HEK293 (cell line): ENCODE measurements around the gene ALPG.

Experiments
- CTCF ChIA-PET: fragments of 350-600 bp; formaldehyde crosslinking; extraction: SDS; loops from one replicate; lab custom pipeline; 2021; ENCODE audit warnings: antibody characterized with exemption; lab: Yijun Ruan, JAX
- POLR2A ChIA-PET: fragments of 300-600 bp; formaldehyde crosslinking; extraction: SDS; loops from one replicate; lab custom pipeline; 2020; ENCODE audit warnings: antibody characterized with exemption, inconsistent platforms; lab: Yijun Ruan, JAX
- H3K27ac ChIP-seq: fragments of 200-500 bp; sonication (Bioruptor generic); 2 replicates; pipeline ENCODE4 v1.5.1; 2014; ENCODE audit warnings: low read depth, low read length, control low read depth, inconsistent platforms; ENCODE audit errors: extremely low read depth
- H3K36me3 ChIP-seq, 2 experiments: fragments of 200-500 bp in 1 of 2; sonication (Bioruptor generic) in 1 of 2; 1 replicate in 1 of 2; 2 replicates in 1 of 2; pipeline ENCODE4 v1.5.1; 2014 to 2017; ENCODE audit warnings: inconsistent platforms in 2 of 2, low read length in 2 of 2; ENCODE audit not compliant: control insufficient read depth in 2 of 2, insufficient read depth in 1 of 2
- H3K4me1 ChIP-seq: fragments of 200-500 bp; sonication (Bioruptor generic); 2 replicates; pipeline ENCODE4 v1.5.1; 2014; ENCODE audit warnings: mild to moderate bottlenecking, low read length, inconsistent platforms; ENCODE audit not compliant: control insufficient read depth, insufficient read depth
- H3K4me3 ChIP-seq: 2 replicates; pipeline ENCODE4 v1.5.1; 2011; ENCODE audit warnings: low read depth, mild to moderate bottlenecking, control low read depth, low read length, moderate library complexity
- H3K9me3 ChIP-seq: fragments of 200-500 bp; sonication (Bioruptor generic); 2 replicates; pipeline ENCODE4 v1.5.1; 2014; ENCODE audit warnings: low read depth, low read length, inconsistent platforms; ENCODE audit not compliant: control insufficient read depth, insufficient read depth
- BCL11B ChIP-seq: fragments of 450-650 bp; formaldehyde crosslinking; IDR thresholded peaks from 2 replicates; pipeline ENCODE4 v1.5.1; 2016; ENCODE audit warnings: low read depth, missing biosample characterization, missing genetic modification characterization
- CTCF ChIP-seq: fragments of 450-650 bp; formaldehyde crosslinking; IDR thresholded peaks from 2 replicates; pipeline ENCODE4 v1.5.1; 2016; ENCODE audit warnings: missing biosample characterization, missing genetic modification characterization
- GLIS1 ChIP-seq: fragments of 450-650 bp; formaldehyde crosslinking; IDR thresholded peaks from 2 replicates; pipeline ENCODE4 v1.5.1; 2016; ENCODE audit warnings: missing biosample characterization, missing genetic modification characterization
- HIC1 ChIP-seq: fragments of 450-650 bp; formaldehyde crosslinking; IDR thresholded peaks from 2 replicates; pipeline ENCODE4 v1.5.1; 2016; ENCODE audit warnings: missing biosample characterization, missing genetic modification characterization
- PRDM10 ChIP-seq: fragments of 450-650 bp; formaldehyde crosslinking; IDR thresholded peaks from 2 replicates; pipeline ENCODE4 v1.5.1; 2016; ENCODE audit warnings: missing biosample characterization, missing genetic modification characterization
- SCRT2 ChIP-seq: fragments of 450-650 bp; formaldehyde crosslinking; IDR thresholded peaks from 2 replicates; pipeline ENCODE4 v1.5.1; 2016; ENCODE audit warnings: missing biosample characterization, missing genetic modification characterization
- SP2 ChIP-seq: fragments of 450-650 bp; formaldehyde crosslinking; IDR thresholded peaks from 2 replicates; pipeline ENCODE4 v1.5.1; 2016; ENCODE audit warnings: missing biosample characterization, missing genetic modification characterization
- TSHZ1 ChIP-seq: fragments of 450-650 bp; formaldehyde crosslinking; IDR thresholded peaks from 2 replicates; pipeline ENCODE4 v1.5.1; 2016; ENCODE audit warnings: missing biosample characterization, missing genetic modification characterization, borderline replicate concordance
- ZNF112 ChIP-seq: fragments of 450-650 bp; formaldehyde crosslinking; IDR thresholded peaks from 2 replicates; pipeline ENCODE4 v1.5.0; 2017; ENCODE audit warnings: missing biosample characterization, missing genetic modification characterization
- ZNF148 ChIP-seq: fragments of 450-650 bp; formaldehyde crosslinking; IDR thresholded peaks from 2 replicates; pipeline ENCODE4 v1.5.0; 2017; ENCODE audit warnings: missing biosample characterization, missing genetic modification characterization, borderline replicate concordance
- ZNF426 ChIP-seq: fragments of 450-650 bp; formaldehyde crosslinking; IDR thresholded peaks from 2 replicates; pipeline ENCODE4 v1.5.1; 2017; ENCODE audit warnings: missing biosample characterization, missing genetic modification characterization, mild to moderate bottlenecking, inconsistent platforms, moderate library complexity
- ZNF514 ChIP-seq: fragments of 450-650 bp; formaldehyde crosslinking; IDR thresholded peaks from 2 replicates; pipeline ENCODE4 v1.5.1; 2016; ENCODE audit warnings: missing biosample characterization, missing genetic modification characterization
- ZNF558 ChIP-seq: fragments of 450-650 bp; formaldehyde crosslinking; IDR thresholded peaks from 2 replicates; pipeline ENCODE4 v1.5.1; 2016; ENCODE audit warnings: missing biosample characterization, missing genetic modification characterization
- ZNF658 ChIP-seq: fragments of 450-650 bp; formaldehyde crosslinking; IDR thresholded peaks from 2 replicates; pipeline ENCODE4; 2016; ENCODE audit warnings: missing biosample characterization, missing genetic modification characterization
- ZNF747 ChIP-seq: fragments of 450-650 bp; formaldehyde crosslinking; IDR thresholded peaks from 2 replicates; pipeline ENCODE4 v1.5.1; 2016; ENCODE audit warnings: missing biosample characterization, missing genetic modification characterization
- ZNF776 ChIP-seq: fragments of 450-650 bp; formaldehyde crosslinking; IDR thresholded peaks from 2 replicates; pipeline ENCODE4 v1.5.0; 2017; ENCODE audit warnings: missing biosample characterization, missing genetic modification characterization, borderline replicate concordance
- ZNF843 ChIP-seq: fragments of 450-650 bp; formaldehyde crosslinking; IDR thresholded peaks from 2 replicates; pipeline ENCODE4 v1.5.1; 2016; ENCODE audit warnings: missing biosample characterization, missing genetic modification characterization
- ZSCAN30 ChIP-seq: fragments of 450-650 bp; IDR thresholded peaks from 2 replicates; pipeline ENCODE4 v1.5.1; 2018; ENCODE audit warnings: missing biosample characterization, mild to moderate bottlenecking, missing genetic modification characterization, moderate library complexity

The ALPG gene

GRCh38 chr2:232385660-232386489 lies 20.8 kb upstream of the ALPG start (continued):
- 0 out of 2 replicates have a peak, but pooled peaks have one; percentile 17 for TF ChIP-seq PRDM10
- TF ChIP-seq CTCF: no peak
- TF ChIP-seq ZNF843 (tag by site-specific recombination): no peak
- TF ChIP-seq ZNF658 (tag by site-specific recombination): no peak
- TF ChIP-seq GLIS1 (tag by site-specific recombination): peak; percentile 27; the same call in 1 of the 2 replicates

GRCh38 chr2:232386490-232386739 lies 20.2 kb upstream of the ALPG start:
- no peak overlapping the region for H3K27ac ChIP-seq
- POLR2A ChIA-PET: no interaction called here
- H3K4me3 ChIP-seq: no peak overlapping the region
- TF ChIP-seq TSHZ1 (tag by site-specific recombination) (no peak), ZNF558 (tag by site-specific recombination) (no peak), ZNF426 (no peak), BCL11B (tag by site-specific recombination) (no peak), ZNF514 (tag by site-specific recombination) (no peak), ZNF112 (tag by site-specific recombination) (no peak), ZSCAN30 (tag by site-specific recombination) (no peak), ZNF148 (tag by site-specific recombination) (no peak), SCRT2 (tag by site-specific recombination) (no peak), SP2 (no peak), ZNF747 (tag by site-specific recombination) (no peak), HIC1 (no peak), ZNF776 (tag by site-specific recombination) (no peak)

More at GRCh38 chr2:232386490-232386739, 20.2 kb upstream of the ALPG start:
- Histone ChIP-seq H3K4me1 (no peaks in the 10 kb centered on the region), H3K9me3 (no peaks in the 10 kb centered on the region), H3K36me3 (no peaks in the 10 kb centered on the region)
- CTCF ChIA-PET: interaction anchor here (0.6 to 2.2 kb wide), 4 partner anchors 41 to 344 kb away, joined by 3 to 6 read pairs (median 4); no protein-coding TSS in a partner anchor
